Left forelimb (tissue), 1 donor: Measurements from ENCODE around the gene DAZL.
"Not testable (repeated sequence)": the region's sequence is repeated elsewhere in the genome, so short reads cannot be mapped to it uniquely, and the experiment has no call there.

ENCODE experiments used
- DNase-seq: peaks from one replicate; pipeline ENCODE4 v3.0.0-alpha.2; 2018; ENCODE audit warnings: low spot score

Gene DAZL

GRCh38 chr3:16604887-16605602, at the start of gene DAZL:
Gene DAZL (minus strand): TSS chr3:16605423. CDS start chr3:16605205, 218 bp downstream.
- DNase-seq, result no peak

- no peak for DNase-seq
These were observed 49.8 kb upstream of the DAZL start for GRCh38 chr3:16654976-16655375.

- DNase-seq, result no peak
These were observed 48.5 kb upstream of the DAZL start for GRCh38 chr3:16653712-16654111.

GRCh38 chr3:16647668-16648067, 42.4 kb upstream of the DAZL start:
- DNase-seq, result no peak

DNA sequence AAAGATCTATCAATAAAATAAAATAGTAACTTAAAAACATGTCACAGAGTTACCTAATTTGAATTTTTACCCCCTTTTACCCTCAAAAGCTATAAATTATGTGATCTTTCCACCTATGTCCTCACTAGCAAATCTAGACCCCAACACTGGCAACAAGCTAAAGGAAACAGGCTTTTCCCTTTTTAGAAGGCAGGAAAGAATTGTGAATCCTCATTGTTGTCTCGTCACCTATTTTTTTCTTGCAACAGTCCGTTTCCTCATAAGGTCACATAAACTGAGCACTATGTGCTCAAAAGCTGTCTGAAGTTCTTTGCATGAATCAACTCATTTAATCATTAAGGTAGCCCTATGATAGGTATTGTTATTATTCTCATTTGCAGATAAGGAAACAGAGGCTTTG, 34.6 kb upstream of the DAZL start:
- DNase-seq, result no peak

DNA sequence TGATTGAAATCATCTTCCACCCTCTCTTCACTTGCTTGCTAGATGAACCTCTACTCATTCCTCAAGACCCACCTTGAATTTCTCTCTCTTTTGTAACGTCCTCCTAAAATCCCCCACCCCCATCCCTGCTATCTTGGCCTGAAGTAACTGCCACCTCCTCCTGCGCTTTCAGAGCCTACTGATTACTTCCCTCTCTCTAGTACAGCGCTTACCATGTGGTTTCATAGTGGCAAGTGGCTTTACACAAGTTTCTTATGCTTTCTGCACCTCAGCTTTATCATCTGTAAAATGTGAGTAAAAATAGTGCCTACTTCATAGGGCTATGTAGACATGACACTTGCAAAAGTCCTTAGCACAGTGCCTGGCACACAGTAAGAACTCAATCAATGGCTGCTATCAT, 28.7 kb upstream of the DAZL start:
- no peak for DNase-seq

- no peak for DNase-seq
These were observed 27.2 kb upstream of the DAZL start for GRCh38 chr3:16632395-16632794.

GRCh38 chr3:16618721-16619120, 13.5 kb upstream of the DAZL start:
- DNase-seq, result no peak

GRCh38 chr3:16617155-16617554, 11.9 kb upstream of the DAZL start:
- not testable (repeated sequence) for DNase-seq

GRCh38 chr3:16616083-16616482, 10.9 kb upstream of the DAZL start:
- DNase-seq, result no peak

- no peak for DNase-seq
These were observed 9.1 kb upstream of the DAZL start for GRCh38 chr3:16614033-16615031.

GRCh38 chr3:16609927-16610580, 4.8 kb upstream of the DAZL start:
- DNase-seq, result no peak

- no peak for DNase-seq
These were observed 3.6 kb upstream of the DAZL start for GRCh38 chr3:16608816-16609215.

DNA sequence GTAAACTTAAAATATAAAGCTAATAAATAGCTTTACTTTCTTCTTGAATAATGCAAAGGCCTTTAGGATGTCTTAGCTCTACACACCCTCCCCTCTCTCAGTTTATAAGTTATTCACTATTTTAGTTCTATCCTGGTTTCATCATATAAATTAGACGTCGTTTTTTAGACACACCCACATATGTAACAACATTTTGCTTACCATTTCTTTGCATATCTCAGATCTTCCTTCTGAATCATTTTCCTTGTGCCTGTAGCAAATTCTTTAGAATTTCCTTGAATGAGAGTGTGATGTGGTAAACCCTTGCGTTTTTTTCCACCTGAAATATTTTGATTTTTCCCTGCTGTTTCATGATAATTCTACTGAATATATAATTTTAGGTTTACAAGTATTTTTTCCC, 2.5 kb upstream of the DAZL start:
- no peak for DNase-seq

DNA sequence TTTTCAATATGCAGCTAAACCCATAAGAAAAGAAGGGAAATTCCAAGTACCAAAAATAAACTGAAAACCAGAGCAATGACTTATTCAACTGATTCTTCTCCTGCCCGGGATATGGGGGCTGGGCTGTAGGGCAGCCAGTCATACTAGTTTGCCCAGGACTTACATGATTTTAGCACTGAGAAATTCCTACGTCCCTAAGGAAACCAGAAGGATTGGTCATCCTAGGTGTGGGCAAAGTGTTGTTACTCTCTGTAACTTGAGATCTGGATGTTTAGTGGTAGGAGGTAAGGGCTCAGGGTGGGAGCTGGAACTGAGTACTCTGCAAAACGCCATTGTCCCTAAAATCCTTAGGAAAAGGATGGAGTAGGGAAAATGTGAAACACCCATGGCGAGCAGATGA, 1.2 kb upstream of the DAZL start:
- no peak for DNase-seq

GRCh38 chr3:16605966-16606365, 743 bp upstream of the DAZL start:
- DNase-seq, result no peak

DNA sequence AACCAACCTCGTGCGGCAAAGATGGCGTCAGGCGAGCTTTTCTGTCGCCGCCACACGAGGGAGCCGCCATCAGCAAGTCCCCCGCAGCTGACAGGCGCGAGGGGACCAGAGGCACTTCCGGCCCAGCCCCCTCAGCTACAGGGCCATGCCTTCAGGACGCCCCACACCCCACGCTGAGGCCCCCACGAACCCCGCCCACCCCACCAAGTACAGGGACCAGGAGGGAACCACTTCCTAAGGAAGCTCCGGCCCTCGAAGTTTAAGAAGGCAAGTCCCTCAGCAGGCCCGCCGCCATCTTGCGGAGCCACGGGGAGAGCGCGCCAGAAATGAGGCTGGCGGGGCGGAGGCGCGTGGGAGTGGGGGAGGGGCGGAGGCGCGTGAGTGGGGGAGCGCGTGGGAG, 790 bp downstream of the DAZL start:
- no peak for DNase-seq

DNA sequence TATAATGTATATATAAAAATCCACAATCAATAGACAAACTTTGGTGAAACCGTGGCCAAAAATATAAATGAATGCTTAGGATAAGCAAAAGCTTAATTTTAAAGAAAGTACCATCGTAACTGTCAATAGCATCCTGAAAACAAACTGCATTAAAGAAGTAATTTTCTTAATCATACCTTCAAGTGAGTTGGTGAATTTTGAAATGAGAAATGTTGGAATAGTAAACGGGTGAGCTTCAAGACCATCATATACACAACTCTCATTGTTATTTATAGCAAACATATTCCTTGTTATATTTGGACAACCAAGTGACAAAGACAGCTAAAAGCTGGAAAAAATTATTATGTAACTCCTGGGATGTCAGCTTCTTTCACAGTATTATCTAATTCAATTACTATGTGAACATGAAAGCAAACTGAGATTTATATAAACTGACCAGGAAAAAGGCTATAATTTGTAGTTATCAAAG, 3.7 kb downstream of the DAZL start:
- no peak for DNase-seq

DNA sequence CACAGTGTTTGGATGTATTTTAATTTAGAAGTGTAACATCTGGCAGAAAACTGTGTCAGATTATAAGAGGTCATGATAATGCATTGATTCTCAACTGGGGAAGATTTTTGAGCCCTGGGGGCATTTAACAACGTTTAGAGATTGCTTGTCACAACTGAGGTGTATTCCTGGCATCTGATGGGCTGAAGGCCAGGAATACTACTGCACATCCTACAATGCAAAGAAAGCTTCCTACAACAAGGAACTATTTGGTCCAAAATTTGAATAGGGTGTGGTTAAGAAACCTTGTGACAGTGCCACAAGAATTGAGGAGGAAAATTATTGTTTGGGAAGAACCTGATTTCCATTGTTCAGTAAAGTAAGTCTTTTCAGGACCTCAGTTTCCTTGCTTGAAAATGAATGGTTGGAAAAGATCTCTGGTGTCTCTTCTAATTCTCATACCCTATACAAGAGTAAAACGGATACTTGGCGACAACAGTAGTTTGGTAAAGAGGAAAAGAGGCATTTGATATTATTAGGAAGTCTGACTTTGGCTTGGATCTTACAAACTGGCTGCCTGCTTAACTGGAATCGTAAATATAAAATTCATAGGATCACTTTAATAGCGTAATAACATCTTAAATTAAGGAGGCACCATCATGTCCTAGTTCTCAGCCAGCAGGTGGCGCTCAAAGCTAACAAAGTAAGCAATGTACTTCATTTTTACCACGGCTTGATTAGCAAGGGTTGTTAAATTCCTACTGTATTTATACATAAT, 4.3 kb downstream of the DAZL start:
- no peak for DNase-seq

GRCh38 chr3:16599694-16600093, 5.5 kb downstream of the DAZL start:
- DNase-seq, result no peak

GRCh38 chr3:16596352-16597032, 8.7 kb downstream of the DAZL start:
- DNase-seq, result no peak
